HG02943 (cell line): Measurements from ENCODE around the gene MIA2.

ENCODE experiments used
- ATAC-seq: cut with Tn5 transposase; IDR thresholded peaks from one replicate; pipeline ENCODE4 v1.9.1; 2021; ENCODE audit warnings: mild to moderate bottlenecking, low read depth, moderate library complexity; ENCODE audit not compliant: unreplicated experiment

MIA2 gene

GRCh38 chr14:39431416-39432178 is 197.9 kb downstream of the MIA2 start:
- ATAC-seq: peak; percentile 17

DNA sequence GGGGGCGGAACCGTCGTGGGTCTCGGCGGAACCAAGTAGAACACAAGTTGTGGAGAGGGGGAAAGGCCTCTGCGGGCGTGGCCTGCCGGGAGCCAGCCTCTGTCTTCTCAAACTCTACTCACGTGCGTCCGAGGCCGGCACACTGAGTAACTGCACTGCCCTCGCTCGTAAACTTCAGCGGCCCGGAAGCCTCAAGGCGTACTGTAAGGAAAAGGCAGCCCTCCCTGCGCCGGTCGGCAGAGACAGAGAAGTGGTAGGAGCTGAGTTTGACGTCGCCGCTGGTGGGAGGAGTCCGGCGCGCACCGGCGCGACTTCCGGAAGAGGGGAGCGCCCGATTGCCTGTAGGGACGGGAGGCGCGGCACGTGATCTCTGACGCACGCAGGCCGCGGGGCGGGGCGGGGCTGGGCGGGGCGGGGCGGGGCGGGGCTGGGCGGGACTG is 198.5 kb downstream of the MIA2 start, which contains the start of gene FBXO33:
Gene FBXO33, minus strand, starts transcription at position 255 of the 440 bp plus-strand sequence. CDS start 271 bp downstream, outside the sequence.
- ATAC-seq: peak; percentile 80

GRCh38 chr14:39432619-39433451 is 199.1 kb downstream of the MIA2 start:
- ATAC-seq: peak; percentile 64

DNA sequence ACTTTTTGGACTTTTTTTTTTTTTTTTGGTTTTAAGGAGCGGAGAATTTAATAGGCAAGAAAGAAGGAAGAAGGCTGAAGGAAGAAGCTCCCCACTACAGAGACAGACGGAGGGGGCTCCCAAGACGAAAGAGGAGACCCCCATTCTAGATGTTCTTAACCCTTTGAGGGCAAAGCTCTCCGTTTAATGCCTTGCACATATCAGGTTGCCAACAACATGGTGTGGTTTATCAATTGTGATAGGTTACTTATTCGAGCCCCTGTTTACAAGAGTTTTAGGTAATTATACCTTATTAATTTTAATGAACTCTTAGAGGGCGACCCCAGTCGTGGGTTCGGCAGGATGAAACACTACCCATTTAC is 199.7 kb downstream of the MIA2 start:
- ATAC-seq: no peak

- ATAC-seq: no peak
These were observed 200.7 kb downstream of the MIA2 start for GRCh38 chr14:39434401-39434800.

DNA sequence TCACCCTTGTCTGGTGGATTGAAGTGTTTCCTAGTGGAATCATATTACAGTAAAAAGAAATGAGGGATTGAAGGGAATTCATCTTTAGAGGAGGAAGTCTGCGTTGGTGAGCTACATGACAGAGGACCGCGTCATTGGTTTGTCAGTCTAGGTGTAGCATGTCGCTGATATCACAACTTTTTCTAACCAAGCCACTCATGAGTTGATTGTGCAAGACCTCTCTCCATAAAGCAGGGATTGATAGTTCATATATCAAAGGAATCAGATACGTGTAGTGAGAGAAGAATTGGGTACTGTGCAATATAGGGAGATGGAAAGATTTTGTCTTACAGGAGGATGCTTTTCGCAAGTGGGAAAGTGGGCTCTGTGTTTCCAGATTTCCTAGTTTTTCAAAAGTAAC is 201.5 kb downstream of the MIA2 start:
- no peak for ATAC-seq
